Activated gamma-delta T cell treated with anti-CD3 and anti-CD28 coated beads, Interleukin-2, amount 50 U/mL, for 16 hours (primary cell): ENCODE measurements around the gene RASGRP2.

ENCODE experiments used
- DNase-seq: peaks from one replicate; pipeline ENCODE4 v3.0.0-alpha.2; 2020; ENCODE audit warnings: low read depth

The RASGRP2 gene

DNA sequence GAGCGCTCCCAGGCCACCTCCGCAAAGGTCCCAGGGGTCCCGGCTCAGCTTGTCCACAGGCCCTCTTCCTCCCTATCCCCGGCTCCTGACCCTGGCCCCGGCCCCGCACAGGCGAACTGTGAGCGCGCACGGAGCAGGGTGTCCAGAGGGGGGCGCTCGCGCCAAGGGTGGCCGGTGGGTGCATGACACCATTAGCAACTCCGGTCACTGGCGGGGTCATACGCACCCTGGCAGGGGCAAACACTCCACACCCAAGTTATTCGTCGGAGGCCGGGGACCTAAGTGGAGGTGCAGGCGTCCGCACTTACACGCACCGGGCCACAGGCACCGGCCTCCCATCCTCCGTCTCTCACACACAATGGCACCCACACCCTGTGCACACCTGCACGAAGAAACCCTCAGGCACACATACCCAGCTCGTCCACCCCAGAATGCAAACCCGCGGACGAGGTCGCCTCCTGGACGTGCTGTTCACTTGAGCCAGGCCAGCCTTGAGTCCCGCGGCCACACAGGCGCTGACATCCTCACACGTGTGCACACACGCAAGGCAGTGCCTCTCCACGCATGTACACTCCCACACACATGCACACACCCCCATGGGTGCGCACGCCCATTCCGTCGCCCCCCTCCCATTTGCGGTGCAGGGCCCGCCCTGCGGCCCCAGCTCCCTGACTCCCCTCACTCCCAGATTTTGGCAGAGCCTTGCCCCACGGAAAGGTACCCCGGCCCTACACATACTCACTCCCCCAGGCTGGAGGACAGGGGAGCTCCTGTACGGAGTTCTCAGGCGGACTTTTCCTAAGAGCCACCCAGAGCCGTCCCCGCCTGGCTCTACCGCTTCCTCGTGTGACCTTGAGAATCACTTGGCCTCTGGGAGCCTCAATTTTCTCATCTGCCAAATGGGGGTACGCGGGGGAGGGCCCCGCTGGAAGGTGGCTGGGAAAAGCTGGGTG, at the start of gene RASGRP2:
Gene RASGRP2, minus strand, starts transcription at position 552 of the 953 bp plus-strand sequence. CDS start 1,276 bp downstream, outside the sequence.
- DNase-seq, result peak; percentile 72

DNA sequence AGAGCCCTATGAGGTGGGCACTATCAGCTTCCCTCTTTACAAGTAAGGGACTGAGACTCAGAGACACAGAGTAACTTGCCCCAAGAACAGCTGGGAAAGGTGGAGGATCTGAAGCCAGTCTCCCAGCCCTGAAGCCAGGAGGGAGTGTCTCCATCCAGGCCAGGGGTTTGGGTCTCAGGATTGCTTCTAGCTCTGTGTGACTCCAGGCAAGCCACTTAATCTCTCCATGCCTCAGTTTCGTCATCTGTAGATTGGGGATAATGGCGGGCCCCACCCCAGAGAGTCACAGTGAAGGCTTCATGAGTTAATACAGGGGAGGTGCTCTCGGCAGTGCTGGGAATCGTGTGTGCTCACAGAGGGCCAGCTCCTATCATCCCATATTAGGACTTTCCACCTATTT, 48.5 kb upstream of the RASGRP2 start:
- no peak for DNase-seq

DNA sequence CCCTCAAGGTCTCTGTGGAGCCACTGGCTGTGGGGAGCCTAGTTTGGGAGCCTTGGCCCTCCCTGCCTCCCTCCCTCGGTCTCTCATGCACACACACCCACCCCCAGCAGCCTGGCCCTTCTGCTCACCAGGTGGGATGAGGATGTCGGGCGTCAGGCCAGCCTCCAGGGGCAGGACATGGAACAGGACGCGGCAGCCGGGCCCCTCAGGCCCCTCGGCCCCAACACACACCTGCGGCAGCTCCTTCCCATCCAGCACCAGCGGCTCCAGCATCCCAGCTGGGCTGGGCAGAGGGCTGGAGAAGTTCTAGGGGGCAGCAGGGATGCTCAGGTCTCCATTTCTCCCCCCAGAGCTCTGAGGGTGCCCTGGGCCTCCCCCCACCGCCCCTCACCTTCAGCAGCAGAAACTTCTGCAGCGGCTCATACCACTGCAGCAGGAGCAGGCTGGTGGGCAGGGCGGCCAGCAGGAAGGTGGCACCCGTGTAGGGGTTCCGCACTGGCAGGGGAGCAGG, 47.9 kb upstream of the RASGRP2 start:
- DNase-seq, result no peak

DNA sequence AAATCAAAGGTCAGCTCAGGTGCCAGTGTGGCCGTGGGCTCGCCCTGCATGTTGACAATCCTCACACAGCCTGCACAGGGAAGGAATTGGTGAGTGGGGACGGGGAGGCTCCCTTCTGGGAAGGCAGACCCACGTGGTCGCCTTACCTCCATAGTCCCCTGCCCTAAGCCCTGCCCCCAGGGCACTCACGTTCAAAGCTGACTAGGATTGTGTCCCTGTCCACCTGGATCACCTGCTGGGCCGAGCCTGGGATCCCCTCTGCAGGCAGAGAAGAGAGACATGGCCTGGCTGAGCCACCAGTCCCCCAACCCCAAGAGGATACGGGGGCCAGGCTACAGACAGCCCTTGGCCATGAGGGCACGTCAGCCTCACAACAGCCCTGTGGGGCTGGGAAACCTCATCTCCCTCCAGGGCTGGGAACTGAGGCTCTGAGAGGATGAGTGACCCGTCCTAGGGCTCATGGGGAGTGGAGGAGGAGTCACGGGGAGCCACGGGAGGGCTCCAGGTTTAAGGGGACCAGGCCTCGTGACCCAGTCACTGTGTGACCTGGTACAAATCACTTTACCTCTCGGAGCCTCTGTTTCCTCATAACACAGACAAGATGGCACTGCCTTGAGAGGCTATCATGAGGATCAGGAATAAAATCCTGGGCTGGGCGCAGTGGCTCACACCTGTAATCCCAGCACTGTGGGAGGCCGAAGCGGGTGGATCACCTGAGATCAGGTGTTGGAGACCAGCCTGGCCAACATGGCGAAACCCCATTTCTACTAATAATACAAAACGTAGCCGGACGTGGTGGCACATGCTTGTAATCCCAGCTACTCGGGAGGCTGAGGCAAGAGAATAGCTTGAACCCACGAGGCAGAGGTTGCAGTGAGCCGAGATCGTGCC, 46.5 kb upstream of the RASGRP2 start:
- no peak for DNase-seq

DNA sequence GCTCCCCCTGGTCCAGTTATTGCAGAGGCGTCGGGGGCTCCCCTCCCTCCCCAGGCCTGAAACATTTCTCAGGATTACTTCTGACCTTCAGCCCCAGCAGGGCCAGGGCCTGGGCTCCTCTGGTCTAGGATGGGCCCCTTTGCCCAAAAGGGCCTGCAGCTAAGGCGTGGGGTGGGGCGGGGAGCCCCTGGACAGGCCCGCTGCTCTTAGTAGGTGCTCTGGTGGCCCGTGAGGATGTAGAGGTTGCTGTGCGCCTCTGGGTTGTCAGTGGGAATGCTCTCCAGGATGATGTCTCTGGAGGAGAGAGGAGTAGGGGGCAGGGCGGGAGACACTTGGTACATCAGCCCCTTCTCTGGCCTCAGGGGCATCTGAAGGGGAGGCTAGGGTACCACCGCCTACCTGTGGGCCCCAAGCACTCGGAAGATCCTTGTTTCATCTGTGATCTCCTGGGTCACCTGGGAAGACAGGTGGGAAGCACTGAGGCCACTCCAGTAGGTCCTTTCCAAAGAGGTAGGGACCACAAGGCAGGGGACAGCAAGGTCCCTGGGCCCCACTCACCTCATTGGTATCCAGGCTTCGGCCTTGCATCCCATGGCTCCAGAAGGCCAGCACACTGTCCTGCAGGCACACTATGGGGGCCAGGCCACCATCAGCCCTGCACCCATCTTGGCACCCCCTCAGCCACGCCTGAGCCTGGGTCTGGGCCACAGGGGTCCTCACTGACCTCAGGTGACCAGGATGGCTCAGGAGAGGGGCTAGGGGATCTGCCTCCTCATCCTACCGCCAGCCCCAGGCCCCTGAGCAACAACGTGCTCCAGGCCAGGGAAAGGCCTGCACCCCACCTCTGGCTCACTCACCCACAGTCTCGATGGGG, 45.6 kb upstream of the RASGRP2 start:
- no peak for DNase-seq

DNA sequence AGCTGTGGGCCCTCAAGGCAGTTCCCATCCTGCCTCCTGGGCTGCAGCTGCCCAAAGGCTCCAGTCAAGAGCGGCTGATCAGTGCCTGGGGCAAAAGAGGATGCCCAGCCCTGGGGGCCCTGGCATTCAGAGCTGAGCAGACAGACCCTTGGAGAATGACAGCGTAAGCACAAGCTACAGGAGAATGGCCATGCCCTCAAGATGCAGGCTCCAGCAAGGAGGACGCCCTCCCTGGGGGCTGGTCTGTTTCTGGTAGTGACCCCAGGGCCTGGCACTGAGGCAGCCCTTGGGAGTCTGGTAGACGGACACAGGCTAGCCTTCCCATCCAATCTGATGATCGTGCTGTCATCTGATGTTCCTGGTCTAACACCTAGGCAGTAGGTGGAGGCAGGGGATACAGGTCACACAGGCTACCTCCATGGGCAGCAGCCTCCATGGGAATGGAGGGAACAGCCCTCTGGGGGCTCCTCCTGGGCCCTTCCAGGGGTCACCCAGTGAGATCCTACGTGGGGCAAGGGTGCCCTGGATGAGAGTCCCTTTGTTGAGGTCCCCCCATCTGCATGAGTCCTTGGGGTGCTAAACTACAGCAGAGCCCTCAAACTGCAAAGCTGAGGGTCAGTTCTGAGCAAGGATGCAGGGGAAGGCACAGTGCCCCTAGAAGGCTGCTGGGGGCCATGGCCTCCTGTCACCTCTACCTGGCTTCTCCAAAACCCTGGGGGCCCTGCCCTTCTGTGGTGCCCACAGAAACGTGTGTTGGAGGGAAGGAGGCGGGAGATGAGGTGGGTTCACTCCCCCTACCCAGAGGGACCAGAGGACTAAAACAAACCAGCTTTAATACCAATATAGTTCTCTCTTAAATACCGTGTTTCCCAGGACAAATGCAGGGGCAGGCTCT, 44.6 kb upstream of the RASGRP2 start:
- DNase-seq, result no peak

DNA sequence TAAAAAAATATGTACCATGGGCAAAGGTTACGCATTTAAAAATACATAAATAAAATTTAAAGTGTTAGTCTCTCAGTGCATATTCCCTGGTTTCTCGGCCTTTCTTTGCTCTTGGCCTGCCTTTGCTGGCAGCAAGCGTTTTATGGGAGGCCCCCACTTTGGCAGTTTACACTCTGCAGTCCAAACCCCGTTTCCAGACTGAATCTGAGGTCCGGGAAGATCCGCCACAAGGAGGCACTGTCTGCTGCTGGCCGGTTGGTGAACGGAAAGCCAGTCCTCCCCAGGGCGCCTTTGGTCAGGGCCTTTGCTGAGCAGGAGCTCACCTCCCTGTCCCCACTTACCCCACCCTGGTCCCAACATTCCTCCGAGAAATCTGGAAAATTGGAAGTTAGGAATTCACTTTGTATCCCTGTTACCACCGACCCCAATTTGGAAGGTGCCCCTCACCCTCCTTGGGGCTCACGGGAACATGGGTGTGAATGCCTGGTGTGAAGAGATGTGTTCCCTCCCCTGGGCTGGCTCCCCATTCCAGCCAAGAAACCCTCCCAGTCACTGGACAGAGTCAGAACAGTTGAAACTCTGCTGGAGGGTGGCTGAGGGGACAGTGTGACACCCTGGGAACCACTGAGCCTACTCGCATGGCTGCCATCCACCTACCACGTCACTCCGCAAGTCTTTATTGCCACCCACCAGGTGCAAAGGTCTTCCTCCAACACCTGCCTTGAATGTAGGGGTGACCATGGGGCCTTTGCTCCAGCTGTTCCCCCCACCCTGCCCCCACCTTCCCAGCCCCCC, 43.8 kb upstream of the RASGRP2 start:
- DNase-seq, result no peak

DNA sequence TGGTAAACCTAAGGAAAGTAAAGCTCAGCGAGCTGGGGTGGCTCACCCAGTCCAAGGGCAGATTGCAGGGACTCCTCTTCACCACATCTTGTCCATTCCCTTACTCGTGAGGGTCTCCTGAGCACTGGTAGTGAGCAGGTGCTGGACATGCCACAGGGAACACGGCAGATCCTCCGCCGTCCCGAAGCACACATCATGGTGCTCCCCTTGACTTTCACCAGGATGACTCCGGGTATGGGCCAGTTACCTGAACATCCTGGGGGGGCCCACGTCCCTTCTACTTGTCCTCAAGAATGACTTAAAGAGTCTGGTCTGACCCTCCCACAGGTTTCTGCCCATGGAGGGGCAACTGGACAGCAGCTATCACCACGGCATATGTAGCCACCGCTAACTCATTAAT, 42.4 kb upstream of the RASGRP2 start:
- no peak for DNase-seq

DNA sequence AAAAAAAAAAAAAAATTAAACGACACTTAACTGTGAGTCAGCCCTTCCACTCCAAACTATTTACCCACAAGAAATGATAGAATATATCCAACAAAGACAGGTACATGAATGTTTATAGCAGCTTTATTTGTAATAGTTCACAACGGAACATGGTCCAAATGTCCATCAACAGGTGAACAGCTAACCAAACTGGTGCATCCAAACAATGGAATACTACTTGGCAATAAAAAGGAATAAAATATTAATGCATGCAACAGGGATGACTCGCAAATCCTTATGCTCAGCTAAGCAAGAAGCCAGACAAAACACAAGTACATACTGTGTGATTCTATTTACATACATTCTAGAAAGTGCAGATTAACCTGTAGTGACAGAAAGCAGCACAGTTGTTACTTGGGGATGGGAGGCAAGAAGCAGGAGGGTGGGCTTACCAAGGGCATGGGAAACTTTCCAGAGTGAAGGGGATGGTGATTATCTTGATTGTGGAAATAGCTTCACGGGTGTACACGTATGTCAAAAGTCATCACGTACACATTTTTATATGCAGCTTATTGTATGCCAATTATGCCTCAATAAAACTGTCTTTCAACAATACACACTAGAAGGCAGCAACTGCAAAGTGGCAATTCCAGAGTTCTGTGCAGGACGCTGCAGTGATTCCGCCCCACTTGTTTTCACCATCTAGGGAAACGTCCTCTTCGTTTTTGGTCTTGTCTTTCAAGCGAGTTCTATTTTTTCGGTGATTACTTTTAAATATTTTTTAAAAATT, 41.1 kb upstream of the RASGRP2 start:
- no peak for DNase-seq

DNA sequence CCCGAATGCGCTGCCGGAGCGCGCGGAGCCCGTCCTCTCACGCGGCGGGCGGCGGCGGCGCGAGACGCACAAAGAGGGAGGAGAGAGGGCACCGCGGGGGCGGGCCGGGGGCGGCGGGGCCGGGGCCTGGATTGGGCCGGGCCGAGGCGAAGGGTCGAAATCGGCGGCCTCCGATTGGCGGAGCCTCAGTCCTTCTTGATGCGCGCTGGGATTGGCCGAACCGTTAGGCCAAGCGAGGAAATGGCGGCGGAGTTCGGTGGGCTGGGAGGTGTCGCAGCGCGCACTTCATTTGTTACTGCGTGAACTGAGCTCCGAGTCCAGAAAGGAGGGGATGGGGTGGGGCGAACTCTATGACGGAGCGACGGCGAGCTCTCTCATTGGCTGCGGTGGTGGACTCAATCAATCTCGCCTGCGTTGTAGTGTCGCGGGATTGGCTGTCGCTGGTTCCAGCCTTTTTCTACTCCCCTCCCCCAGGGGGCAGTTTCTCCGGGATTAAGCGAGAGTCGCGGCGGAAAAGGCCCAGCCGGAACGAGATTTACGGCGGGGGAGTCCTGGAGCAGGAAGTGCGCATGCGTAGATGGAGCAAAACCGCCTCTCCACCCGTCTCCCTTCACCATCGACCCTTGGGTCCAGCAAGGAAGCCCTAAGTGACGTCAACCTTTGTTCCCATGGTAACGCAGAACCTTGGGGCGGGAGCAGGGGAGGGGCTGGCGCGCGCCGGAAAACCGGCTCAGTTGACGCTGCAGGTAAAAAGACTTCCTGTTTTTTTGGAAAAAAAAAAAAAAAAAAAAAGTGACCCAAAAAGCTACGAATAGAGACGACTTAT, 34.7 kb upstream of the RASGRP2 start, which contains the start of gene SF1:
Gene SF1, minus strand, starts transcription at position 70 of the 826 bp plus-strand sequence. CDS start 150 bp downstream, outside the sequence.
- peak; percentile 99 for DNase-seq

DNA sequence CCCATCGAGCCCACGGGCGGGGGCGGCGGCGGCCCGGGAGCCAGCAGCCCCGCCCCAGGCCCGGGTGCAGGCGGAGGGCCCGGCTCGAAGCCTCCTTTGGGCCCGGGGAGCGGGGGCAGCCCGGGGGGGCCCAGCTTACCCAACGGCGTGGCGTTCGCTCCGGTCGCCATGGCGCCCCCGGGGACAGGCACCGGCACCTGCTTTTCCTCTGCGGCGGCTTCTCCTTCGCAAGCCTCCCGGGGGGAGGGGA, 34.2 kb upstream of the RASGRP2 start:
- DNase-seq, result no peak

DNA sequence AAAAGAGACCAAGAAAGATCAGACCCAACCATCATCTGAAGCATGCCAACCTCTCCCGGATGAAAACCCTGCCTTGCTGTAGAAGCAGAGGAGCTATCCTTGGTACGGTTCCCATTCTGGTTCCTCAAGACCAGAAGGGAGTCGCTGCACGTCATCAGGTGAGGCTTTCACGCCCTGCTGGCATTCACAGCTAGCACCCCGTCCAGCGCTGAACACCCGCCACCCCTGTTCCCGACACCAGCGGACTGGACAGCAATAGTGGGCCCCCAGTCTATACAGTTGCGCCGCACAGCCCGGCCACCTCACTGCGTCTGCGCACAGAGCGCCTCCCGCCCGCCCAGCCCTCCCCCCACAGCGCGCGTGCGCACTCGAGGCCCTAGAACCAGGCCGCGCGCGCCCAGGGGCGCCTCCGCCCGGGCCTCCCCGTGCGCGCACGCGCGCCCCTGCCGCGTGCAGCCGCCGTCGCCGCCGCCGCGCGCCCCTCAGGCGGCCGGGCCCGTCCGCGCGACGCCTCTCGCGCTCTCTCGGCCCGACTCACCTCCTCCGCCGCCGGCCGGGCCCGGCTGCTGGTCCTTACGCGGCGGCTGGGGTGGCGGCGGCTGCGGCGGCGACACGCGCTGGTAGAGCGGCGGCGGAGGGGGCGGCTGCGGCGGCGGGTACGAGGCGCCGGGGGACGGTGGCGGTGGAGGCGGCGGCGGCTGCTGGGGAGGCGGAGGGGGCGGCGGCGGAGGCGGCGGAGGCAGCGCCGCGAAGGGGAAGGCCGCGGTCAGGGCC, 33.7 kb upstream of the RASGRP2 start:
- DNase-seq, result peak; percentile 70

DNA sequence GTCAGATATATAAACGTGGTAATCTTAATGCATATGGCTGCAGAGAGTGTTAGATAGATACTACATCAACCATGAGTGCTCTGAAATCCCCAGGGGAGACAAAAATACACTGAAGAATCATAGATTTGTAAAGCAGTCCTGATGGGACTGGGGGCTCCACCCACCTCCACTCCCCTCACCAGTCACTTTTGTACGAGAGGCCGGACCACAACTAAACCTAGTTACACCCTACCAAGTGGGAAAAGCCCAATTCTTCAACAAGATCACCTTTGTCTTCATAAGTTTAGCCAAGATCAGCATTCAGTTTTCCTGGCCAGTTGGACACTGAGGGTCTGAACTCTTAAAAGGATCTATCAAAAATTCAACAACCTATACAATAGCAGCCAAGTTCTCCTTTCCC, 32.9 kb upstream of the RASGRP2 start:
- DNase-seq, result no peak

DNA sequence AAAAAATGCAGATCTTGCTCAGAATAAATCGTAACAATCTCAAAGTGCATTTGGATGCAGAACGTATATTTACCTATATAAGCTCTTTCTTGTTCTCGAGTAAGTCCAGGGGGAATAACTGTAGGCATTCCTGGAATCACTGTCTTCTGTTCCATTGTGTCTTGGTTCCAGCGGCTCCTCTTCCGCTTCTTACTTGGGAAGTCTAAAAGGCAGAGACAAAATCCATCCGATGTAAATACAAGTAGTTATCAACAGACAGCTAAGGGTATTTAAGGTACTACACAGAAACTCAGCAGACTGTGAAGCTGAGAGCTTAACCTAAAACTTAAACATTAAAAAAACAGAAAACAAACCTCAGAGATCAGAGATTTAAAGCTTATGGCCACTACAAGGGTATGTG, 32.5 kb upstream of the RASGRP2 start:
- DNase-seq, result no peak

DNA sequence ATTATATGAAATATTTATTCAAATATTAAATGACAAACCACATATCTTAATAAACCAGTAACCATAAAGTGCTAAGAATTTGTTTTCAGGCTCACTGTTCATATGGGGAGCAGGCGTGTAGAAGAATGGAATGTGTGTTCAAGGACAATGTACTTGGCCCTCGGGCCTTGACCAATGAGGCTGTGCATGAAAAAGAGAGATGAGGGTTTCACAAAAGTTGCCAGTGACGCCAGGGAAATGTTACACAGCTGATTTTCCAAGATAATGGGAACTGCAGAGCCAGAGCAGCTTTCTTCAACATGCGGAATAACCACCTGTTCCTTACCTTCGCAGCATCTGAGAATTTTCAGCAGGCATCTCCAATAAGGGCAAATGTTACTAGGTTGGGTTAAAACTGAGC, 30.2 kb upstream of the RASGRP2 start:
- DNase-seq, result no peak

DNA sequence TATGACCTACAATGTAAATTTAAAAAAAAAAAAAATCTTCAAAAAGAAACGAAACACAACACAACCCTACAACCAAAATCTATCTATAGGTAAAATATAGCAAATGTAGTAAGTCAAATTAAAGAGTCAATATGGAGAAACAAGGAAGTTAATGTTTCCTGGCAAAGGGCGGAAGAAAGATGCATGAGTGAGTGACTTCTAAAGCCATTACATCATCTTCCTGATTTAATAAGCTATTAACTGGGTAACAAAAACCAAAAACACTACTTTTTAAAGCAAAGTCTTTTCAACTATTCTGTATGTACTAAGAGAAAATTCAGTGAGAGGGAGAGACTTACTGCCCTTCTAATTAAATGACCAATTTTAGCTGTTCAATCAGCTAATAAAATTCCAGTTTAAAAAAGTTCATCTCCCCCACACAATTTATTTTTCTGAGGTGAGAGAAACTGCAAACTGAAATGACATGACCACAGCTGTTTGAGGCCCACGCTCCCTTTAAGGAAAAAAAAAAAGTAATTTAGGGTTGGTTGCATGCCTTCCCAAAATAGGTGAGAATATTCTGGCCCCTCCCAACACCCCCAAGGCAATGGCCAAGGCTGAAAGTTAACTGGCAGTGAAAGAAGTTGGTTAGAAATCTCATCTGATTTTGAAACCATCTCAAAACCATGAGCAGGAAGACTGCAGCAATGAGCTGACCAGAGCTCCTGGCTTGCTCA, 28.5 kb upstream of the RASGRP2 start:
- no peak for DNase-seq

DNA sequence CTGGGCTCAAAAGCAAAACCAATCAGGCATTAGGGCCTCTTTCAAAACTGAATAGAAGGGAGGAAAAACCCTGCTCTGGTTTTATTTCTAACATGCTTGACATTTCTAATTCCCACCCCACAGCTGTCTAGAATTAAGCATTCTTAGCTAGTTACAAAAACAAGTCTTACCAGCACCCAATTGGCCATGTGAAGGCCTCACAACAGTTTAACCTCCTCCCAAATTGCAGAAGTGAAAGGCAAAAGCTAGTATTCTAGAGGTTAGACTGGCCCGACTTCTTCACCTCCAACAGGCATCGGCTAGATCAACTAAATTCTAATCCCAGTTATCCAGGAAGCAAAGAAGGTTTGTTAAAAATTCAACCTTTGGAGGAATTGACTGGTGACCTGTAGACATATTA, 27.9 kb upstream of the RASGRP2 start:
- DNase-seq, result no peak
